Endodermal cell (in vitro differentiated cells): Measurements from ENCODE around the gene BORCS6. TPM values are rescaled to one million over a fixed set of nuclear protein-coding genes. Genes with fewer than 3 reads are reported as not detected.

Experiments
- DNase-seq: peaks from one replicate; pipeline ENCODE4 v3.0.0-alpha.2; 2017
- H3K27ac ChIP-seq: 2 replicates; pipeline ENCODE4 v1.5.1; 2013; ENCODE audit warnings: mild to moderate bottlenecking, low read depth, low read length, moderate library complexity
- H3K27me3 ChIP-seq: 2 replicates; pipeline ENCODE4 v1.6.1; 2013; ENCODE audit warnings: mild to moderate bottlenecking, low read length, moderate library complexity; ENCODE audit not compliant: insufficient read depth, control insufficient read depth, poor library complexity, severe bottlenecking
- H3K36me3 ChIP-seq: 2 replicates; pipeline ENCODE4 v1.7.0; 2013; ENCODE audit warnings: mild to moderate bottlenecking, low read length, moderate library complexity; ENCODE audit not compliant: control insufficient read depth, insufficient read depth
- H3K4me1 ChIP-seq: one replicate; pipeline ENCODE4 v1.7.0; 2013; ENCODE audit warnings: low read length; ENCODE audit not compliant: control insufficient read depth, insufficient read depth
- H3K4me3 ChIP-seq: 2 replicates; pipeline ENCODE4 v1.5.1; 2013; ENCODE audit warnings: mild to moderate bottlenecking, low read length, moderate library complexity
- H3K9ac ChIP-seq: 2 replicates; pipeline ENCODE4 v1.6.1; 2013; ENCODE audit warnings: mild to moderate bottlenecking, low read length, moderate library complexity; ENCODE audit not compliant: poor library complexity, severe bottlenecking; ENCODE audit errors: extremely low read depth
- H3K9me3 ChIP-seq: 2 replicates; pipeline ENCODE4 v1.6.1; 2013; ENCODE audit warnings: mild to moderate bottlenecking, low read length, moderate library complexity; ENCODE audit not compliant: control insufficient read depth
- H3K27ac Mint-ChIP-seq: 2 replicates; pipeline ENCODE4 v1.8.0; 2020; ENCODE audit warnings: mixed read lengths
- H3K27me3 Mint-ChIP-seq: 2 replicates; pipeline ENCODE4 v1.8.0; 2021; ENCODE audit warnings: mild to moderate bottlenecking, mixed read lengths; ENCODE audit not compliant: insufficient read depth
- H3K36me3 Mint-ChIP-seq: 2 replicates; pipeline ENCODE4 v1.8.0; 2020; ENCODE audit warnings: low read depth, mixed read lengths
- H3K4me1 Mint-ChIP-seq: 2 replicates; pipeline ENCODE4 v1.8.0; 2020; ENCODE audit warnings: mixed read lengths
- H3K4me3 Mint-ChIP-seq: 2 replicates; pipeline ENCODE4 v1.8.0; 2020; ENCODE audit warnings: mild to moderate bottlenecking, moderate library complexity, mixed read lengths
- H3K9me3 Mint-ChIP-seq: 2 replicates; pipeline ENCODE4 v1.8.0; 2020; ENCODE audit warnings: mild to moderate bottlenecking, mixed read lengths
- WGBS, 2 experiments: methylation state at CpG; one replicate each; pipeline versions ENCODE4 v1.1.5 to v1.1.7; 2013; ENCODE audit warnings: missing lambda C conversion rate in 2 of 2, mixed read lengths in 1 of 2; ENCODE audit not compliant: insufficient coverage in 1 of 2, insufficient read length in 1 of 2; 5-methylcytosine and 5-hydroxymethylcytosine counted together
- total RNA-seq, 2 donors: library from RNA; stranded (reverse); fragmentation: NEBNext Ultra II Directional in 1 of 2; extraction: Animal tissue kit (Norgen Biotek cat#: 25700) in 1 of 2; gene quantifications; 2 replicates in 1 of 2; 3 replicates in 1 of 2; pipeline ENCODE4 v1.2.1, GENCODE V29; 2021
- TF ChIP-seq, protein P1 (sequence below): fragments of 200-600 bp; sonication (generic); conservative IDR thresholded peaks from 2 replicates; pipeline ENCODE4 v1.5.0; 2021; ENCODE audit warnings: antibody characterized with exemption, mild to moderate bottlenecking

The BORCS6 gene
- total RNA-seq, 2 donors from 2014 or later: 4.1 to 5.5 TPM

DNA sequence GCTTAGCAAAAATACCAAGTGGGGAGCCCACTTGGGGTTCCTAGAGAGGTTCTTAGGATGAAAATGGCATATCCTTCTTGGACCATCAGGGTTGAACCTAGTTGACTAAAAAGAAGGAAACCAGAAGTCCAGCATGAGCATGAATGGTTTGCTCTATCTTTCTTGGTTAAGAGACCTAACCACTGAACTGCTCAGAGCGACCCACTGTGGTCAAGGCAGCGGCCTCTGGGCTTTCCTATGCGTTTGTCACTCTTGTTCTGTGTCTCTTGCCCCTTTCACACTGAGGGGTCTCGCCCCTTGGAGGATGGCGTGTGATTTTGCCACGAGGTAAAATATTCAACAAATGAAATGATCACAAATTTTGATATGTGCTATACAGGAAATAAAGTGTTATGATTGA lies 526 bp upstream of the BORCS6 start:
- Histone ChIP-seq H3K36me3 (no peaks in the 10 kb centered on the region), H3K4me1 (peaks cover 14% of the 10 kb centered on the region), H3K27ac (no peak overlapping the region), H3K9ac (no peak overlapping the region), H3K9me3 (no peaks in the 10 kb centered on the region), H3K4me3 (peak overlapping the region; percentile 94), H3K27me3 (no peaks in the 10 kb centered on the region)
- 58 to 64% methylated on average over 6 of the region's 6 CpGs for WGBS, 2 experiments
- no peak for DNase-seq
- TF ChIP-seq, protein P1, sequence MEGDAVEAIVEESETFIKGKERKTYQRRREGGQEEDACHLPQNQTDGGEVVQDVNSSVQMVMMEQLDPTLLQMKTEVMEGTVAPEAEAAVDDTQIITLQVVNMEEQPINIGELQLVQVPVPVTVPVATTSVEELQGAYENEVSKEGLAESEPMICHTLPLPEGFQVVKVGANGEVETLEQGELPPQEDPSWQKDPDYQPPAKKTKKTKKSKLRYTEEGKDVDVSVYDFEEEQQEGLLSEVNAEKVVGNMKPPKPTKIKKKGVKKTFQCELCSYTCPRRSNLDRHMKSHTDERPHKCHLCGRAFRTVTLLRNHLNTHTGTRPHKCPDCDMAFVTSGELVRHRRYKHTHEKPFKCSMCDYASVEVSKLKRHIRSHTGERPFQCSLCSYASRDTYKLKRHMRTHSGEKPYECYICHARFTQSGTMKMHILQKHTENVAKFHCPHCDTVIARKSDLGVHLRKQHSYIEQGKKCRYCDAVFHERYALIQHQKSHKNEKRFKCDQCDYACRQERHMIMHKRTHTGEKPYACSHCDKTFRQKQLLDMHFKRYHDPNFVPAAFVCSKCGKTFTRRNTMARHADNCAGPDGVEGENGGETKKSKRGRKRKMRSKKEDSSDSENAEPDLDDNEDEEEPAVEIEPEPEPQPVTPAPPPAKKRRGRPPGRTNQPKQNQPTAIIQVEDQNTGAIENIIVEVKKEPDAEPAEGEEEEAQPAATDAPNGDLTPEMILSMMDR: no peak
- no peaks in the 10 kb centered on the region for H3K9me3 Mint-ChIP-seq
- peak overlapping the region; percentile 30 for H3K27ac Mint-ChIP-seq
- peaks cover 11% of the 10 kb centered on the region for H3K27me3 Mint-ChIP-seq
- no peak overlapping the region for H3K4me3 Mint-ChIP-seq
- H3K4me1 Mint-ChIP-seq: peaks cover 8% of the 10 kb centered on the region
- no peaks in the 10 kb centered on the region for H3K36me3 Mint-ChIP-seq

DNA sequence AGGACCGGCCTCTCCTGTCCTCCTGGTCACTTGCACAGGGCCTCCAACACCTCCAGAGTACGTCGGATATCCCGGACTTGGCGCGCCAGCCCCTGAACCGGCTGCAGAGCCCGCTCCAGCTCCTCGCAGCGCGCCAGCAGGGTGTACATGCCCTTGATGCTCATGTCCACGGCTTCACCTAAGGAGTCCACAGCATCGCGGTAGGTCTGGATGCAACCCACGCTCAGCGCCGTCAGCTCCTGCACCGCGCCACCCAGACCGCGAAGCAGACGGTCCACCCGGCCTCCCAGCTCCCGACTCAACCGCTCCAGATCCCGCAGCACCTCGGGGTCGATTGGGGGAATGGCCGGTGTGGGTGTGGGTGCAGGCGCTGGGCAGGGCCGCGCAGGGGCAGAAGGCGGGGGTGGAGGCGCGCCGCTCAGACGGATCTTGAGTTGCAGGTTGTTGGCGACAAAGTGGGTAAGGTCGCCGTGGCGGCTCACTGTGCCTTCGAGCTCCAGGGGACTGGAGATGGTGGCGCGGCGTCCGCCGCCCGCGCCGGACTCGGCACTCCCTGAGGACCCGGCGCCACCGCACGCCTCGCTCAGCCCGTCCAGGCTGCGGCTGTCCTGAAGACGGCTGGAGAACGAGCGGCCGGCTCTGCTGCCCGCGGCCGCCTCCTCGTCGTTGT lies 804 bp downstream of the BORCS6 start:
- Histone ChIP-seq H3K9me3 (no peaks in the 10 kb centered on the region), H3K27ac (no peak overlapping the region), H3K4me1 (peaks cover 14% of the 10 kb centered on the region), H3K4me3 (peak overlapping the region; percentile 94), H3K9ac (peak overlapping the region; percentile 48), H3K27me3 (no peaks in the 10 kb centered on the region), H3K36me3 (no peaks in the 10 kb centered on the region)
- Mint-ChIP-seq H3K4me3 (no peak overlapping the region), H3K27me3 (peaks cover 11% of the 10 kb centered on the region), H3K9me3 (no peaks in the 10 kb centered on the region), H3K4me1 (peaks cover 8% of the 10 kb centered on the region), H3K27ac (no peak overlapping the region), H3K36me3 (no peaks in the 10 kb centered on the region)
- DNase-seq: peak; percentile 76
- TF ChIP-seq, protein P1: no peak
- 10 to 21% methylated on average over 25 to 67 of the region's 67 CpGs for WGBS, 2 experiments

DNA sequence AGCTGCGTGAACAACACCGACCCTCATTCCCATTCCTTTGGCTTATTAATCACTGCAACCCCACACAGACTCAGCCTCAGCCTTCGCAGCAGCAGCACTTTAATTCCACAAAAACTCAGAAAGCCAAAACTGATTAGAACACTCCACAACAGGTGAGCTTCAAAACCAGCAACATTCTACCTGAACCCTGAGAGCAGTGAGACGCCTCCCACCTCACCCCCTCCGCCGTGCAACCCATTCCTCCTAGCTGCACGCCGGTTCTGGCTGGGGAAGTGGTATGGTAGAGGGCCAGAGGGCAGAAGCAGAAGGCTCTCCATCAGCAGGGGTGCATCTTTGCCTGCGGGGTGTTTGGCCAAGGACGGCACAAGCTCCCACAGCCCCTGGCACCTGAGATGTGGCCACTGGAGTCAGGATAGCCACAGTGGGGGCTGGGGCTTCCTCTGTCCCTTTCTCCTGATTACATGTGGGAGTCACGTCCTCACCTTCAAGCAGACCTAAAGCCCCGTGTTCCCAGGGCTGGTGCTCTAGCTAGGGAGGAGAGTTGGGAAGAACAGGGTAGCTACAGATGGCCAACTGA lies 1.6 kb downstream of the BORCS6 start:
- Mint-ChIP-seq H3K36me3 (no peaks in the 10 kb centered on the region), H3K27ac (no peak overlapping the region), H3K9me3 (no peaks in the 10 kb centered on the region), H3K4me3 (no peak overlapping the region), H3K27me3 (peaks cover 11% of the 10 kb centered on the region), H3K4me1 (peaks cover 12% of the 10 kb centered on the region)
- H3K27ac ChIP-seq: peak overlapping the region; percentile 27
- DNase-seq: no peak
- H3K4me3 ChIP-seq: peak overlapping the region; percentile 94
- H3K9ac ChIP-seq: no peak overlapping the region
- no peaks in the 10 kb centered on the region for H3K27me3 ChIP-seq
- no peaks in the 10 kb centered on the region for H3K36me3 ChIP-seq
- peaks cover 14% of the 10 kb centered on the region for H3K4me1 ChIP-seq
- TF ChIP-seq, protein P1: no peak
- H3K9me3 ChIP-seq: no peaks in the 10 kb centered on the region
- WGBS, 2 experiments: 46 to 58% methylated on average over 6 to 10 of the region's 12 CpGs
